Keratinocyte (primary cell): ENCODE measurements around the gene CWF19L2. TPM values are rescaled to one million over a fixed set of nuclear protein-coding genes. Genes with fewer than 3 reads are reported as not detected.

Source experiments
- DNase-seq: peaks from one replicate; pipeline ENCODE4 v3.0.0-alpha.2; 2011; ENCODE audit warnings: low read depth, missing footprints, low spot score
- FAIRE-seq: peaks from 2 replicates; lab custom pipeline; 2011; peaks lifted over from hg19 to GRCh38; lab: Jason Lieb, UNC
- H2AFZ ChIP-seq: 2 replicates; pipeline ENCODE4 v1.6.0; 2012; ENCODE audit warnings: low read length, control low read depth, inconsistent platforms; ENCODE audit not compliant: control insufficient read depth
- H3K27ac ChIP-seq: 2 replicates; pipeline ENCODE4 v1.5.1; 2011; ENCODE audit warnings: low read length; ENCODE audit not compliant: control insufficient read depth, insufficient read depth
- H3K27me3 ChIP-seq: 3 replicates; pipeline ENCODE4 v1.6.0; 2011; ENCODE audit warnings: low read length; ENCODE audit not compliant: control insufficient read depth, insufficient read depth; ENCODE audit errors: extremely low read depth
- H3K36me3 ChIP-seq, 2 experiments: 2 replicates in 1 of 2; 3 replicates in 1 of 2; pipeline ENCODE4 v1.5.1; 2011; ENCODE audit warnings: low read length in 2 of 2, mild to moderate bottlenecking in 1 of 2; ENCODE audit not compliant: control insufficient read depth in 2 of 2, insufficient read depth in 2 of 2; ENCODE audit errors: extremely low read depth in 1 of 2
- H3K4me1 ChIP-seq: 3 replicates; pipeline ENCODE4 v1.5.1; 2011; ENCODE audit warnings: low read length; ENCODE audit not compliant: control insufficient read depth, insufficient read depth; ENCODE audit errors: extremely low read depth
- H3K4me2 ChIP-seq: 3 replicates; pipeline ENCODE4 v1.6.0; 2011; ENCODE audit warnings: low read depth, low read length; ENCODE audit not compliant: control insufficient read depth, insufficient read depth; ENCODE audit errors: extremely low read depth
- H3K4me3 ChIP-seq, 3 experiments: fragments of 200-600 bp in 1 of 3; sonication (generic) in 1 of 3; 2 replicates in 2 of 3; 3 replicates in 1 of 3; pipeline ENCODE4 v1.5.1; 2011 to 2016; ENCODE audit warnings: low read length in 3 of 3, mild to moderate bottlenecking in 3 of 3, control low read depth in 2 of 3, inconsistent platforms in 1 of 3, low read depth in 1 of 3, mixed read lengths in 1 of 3, mixed run types in 1 of 3, moderate library complexity in 1 of 3; ENCODE audit not compliant: control insufficient read depth in 2 of 3, insufficient read depth in 2 of 3; ENCODE audit errors: extremely low read depth in 1 of 3
- H3K79me2 ChIP-seq: 2 replicates; pipeline ENCODE4 v1.6.0; 2012; ENCODE audit warnings: low read length; ENCODE audit not compliant: control insufficient read depth, insufficient read depth
- H3K9ac ChIP-seq: 3 replicates; pipeline ENCODE4 v1.6.0; 2011; ENCODE audit warnings: low read length; ENCODE audit not compliant: control insufficient read depth, insufficient read depth; ENCODE audit errors: extremely low read depth
- H3K9me1 ChIP-seq: 3 replicates; pipeline ENCODE4 v1.6.0; 2011; ENCODE audit warnings: low read length; ENCODE audit not compliant: control insufficient read depth, insufficient read depth; ENCODE audit errors: extremely low read depth
- H3K9me3 ChIP-seq: 2 replicates; pipeline ENCODE4 v1.5.1; 2012; ENCODE audit warnings: low read depth, low read length; ENCODE audit not compliant: control insufficient read depth
- H4K20me1 ChIP-seq: 3 replicates; pipeline ENCODE4 v1.6.0; 2011; ENCODE audit warnings: low read length; ENCODE audit not compliant: control insufficient read depth, insufficient read depth; ENCODE audit errors: extremely low read depth
- EZH2 ChIP-seq: IDR thresholded peaks from one replicate; pipeline ENCODE4 v1.6.1; 2012; ENCODE audit warnings: inconsistent platforms, mild to moderate bottlenecking, low read length, moderate library complexity
- dilution Hi-C: fragments of 300-500 bp; cut with MboI; formaldehyde crosslinking; loops from one replicate; pipeline ENCODE4 v1.7.0; 2020; ENCODE audit warnings: low sequenced_read_pairs; ENCODE audit not compliant: extremely low pct_ligation_motif_present
- polyA plus RNA-seq, 5 experiments: library from polyadenylated mRNA; depleted of rRNA in 3 of 5; stranded (reverse) in 3 of 5; stranded (forward) in 1 of 5; unstranded in 1 of 5; fragments of >200 nt; gene quantifications; 1 replicate in 1 of 5; 2 replicates in 3 of 5; 3 replicates in 1 of 5; pipeline versions ENCODE4 v1.2.1 to v1.2.3, GENCODE V29; 2011 to 2012; ENCODE audit warnings: missing spikeins in 2 of 5, low read depth in 1 of 5, low replicate concordance in 1 of 5
- TF ChIP-seq, protein P1 (sequence below), 3 experiments: IDR thresholded peaks in 1 of 3; conservative IDR thresholded peaks in 1 of 3; optimal IDR thresholded peaks in 1 of 3; 2 replicates in 2 of 3; 3 replicates in 1 of 3; pipeline versions ENCODE3 to v1.5.1; 2011; ENCODE audit warnings: low read length in 3 of 3, mild to moderate bottlenecking in 3 of 3, moderate library complexity in 2 of 3, control low read depth in 1 of 3, inconsistent platforms in 1 of 3; ENCODE audit not compliant: insufficient read depth in 2 of 3; ENCODE audit errors: extremely low read depth in 1 of 3

The CWF19L2 gene
- polyA plus RNA-seq, 1 donor (not counting 4 experiments of a cell fraction or from before 2014, with no cell fraction given): 6.2 TPM

- DNase-seq (no peak), FAIRE-seq (no peak)
- Histone ChIP-seq H3K4me3 (no peak overlapping the region), H4K20me1 (no peaks in the 10 kb centered on the region), H3K4me2 (no peak overlapping the region), H2AFZ (no peak overlapping the region), H3K9ac (no peak overlapping the region), H3K9me1 (no peaks in the 10 kb centered on the region), H3K27ac (no peak overlapping the region), H3K27me3 (no peaks in the 10 kb centered on the region), H3K4me1 (no peaks in the 10 kb centered on the region), H3K36me3 (no peaks in the 10 kb centered on the region), H3K79me2 (no peaks in the 10 kb centered on the region), H3K9me3 (no peaks in the 10 kb centered on the region)
- dilution Hi-C loops: no loop called here
- TF ChIP-seq, protein P1, sequence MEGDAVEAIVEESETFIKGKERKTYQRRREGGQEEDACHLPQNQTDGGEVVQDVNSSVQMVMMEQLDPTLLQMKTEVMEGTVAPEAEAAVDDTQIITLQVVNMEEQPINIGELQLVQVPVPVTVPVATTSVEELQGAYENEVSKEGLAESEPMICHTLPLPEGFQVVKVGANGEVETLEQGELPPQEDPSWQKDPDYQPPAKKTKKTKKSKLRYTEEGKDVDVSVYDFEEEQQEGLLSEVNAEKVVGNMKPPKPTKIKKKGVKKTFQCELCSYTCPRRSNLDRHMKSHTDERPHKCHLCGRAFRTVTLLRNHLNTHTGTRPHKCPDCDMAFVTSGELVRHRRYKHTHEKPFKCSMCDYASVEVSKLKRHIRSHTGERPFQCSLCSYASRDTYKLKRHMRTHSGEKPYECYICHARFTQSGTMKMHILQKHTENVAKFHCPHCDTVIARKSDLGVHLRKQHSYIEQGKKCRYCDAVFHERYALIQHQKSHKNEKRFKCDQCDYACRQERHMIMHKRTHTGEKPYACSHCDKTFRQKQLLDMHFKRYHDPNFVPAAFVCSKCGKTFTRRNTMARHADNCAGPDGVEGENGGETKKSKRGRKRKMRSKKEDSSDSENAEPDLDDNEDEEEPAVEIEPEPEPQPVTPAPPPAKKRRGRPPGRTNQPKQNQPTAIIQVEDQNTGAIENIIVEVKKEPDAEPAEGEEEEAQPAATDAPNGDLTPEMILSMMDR (optimal IDR thresholded peaks at IDR 0.05 in 1 of 3, IDR thresholded peaks at IDR 0.05 in 1 of 3, conservative IDR thresholded peaks at IDR 0.05 in 1 of 3; ENCODE audit: extremely low read depth in 1 of 3, insufficient read depth in 2 of 3, low read length in 3 of 3): no peak
- TF ChIP-seq EZH2: no peak
These were observed 44.3 kb downstream of the CWF19L2 start for GRCh38 chr11:107413352-107413751.

DNA sequence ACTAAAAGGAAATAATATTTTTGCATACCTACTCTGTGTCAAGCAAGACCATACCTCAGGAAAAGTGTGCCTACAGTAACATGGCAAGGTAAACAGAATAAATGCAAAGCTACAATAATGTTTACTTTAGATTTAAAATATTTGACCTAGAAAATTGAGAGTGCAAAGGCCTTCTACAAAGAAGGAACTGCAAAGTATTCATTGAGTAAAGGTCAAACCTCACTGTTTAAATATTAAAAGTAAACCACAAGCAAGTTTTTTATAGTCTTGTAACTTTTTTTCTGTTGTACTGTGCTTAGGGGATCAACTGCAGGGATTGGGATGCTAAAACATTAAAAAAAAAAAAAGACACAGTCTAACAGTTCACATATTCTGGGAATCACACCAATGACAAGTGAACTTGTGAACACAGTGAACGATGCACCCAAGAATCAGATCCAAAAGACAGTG, 48.8 kb downstream of the CWF19L2 start:
- no peak overlapping the region for H3K9ac ChIP-seq
- no peaks in the 10 kb centered on the region for H3K4me1 ChIP-seq
- H3K9me3 ChIP-seq: no peaks in the 10 kb centered on the region
- H3K79me2 ChIP-seq: no peaks in the 10 kb centered on the region
- H3K4me2 ChIP-seq: no peak overlapping the region
- no peaks in the 10 kb centered on the region for H3K27me3 ChIP-seq
- DNase-seq: no peak
- FAIRE-seq: no peak
- H3K9me1 ChIP-seq: no peaks in the 10 kb centered on the region
- no peaks in the 10 kb centered on the region for H4K20me1 ChIP-seq
- dilution Hi-C loops: no loop called here
- no peak overlapping the region for H3K4me3 ChIP-seq
- no peak overlapping the region for H3K27ac ChIP-seq
- H2AFZ ChIP-seq: no peak overlapping the region
- H3K36me3 ChIP-seq: no peaks in the 10 kb centered on the region
- TF ChIP-seq, protein P1 (optimal IDR thresholded peaks at IDR 0.05 in 1 of 3, IDR thresholded peaks at IDR 0.05 in 1 of 3, conservative IDR thresholded peaks at IDR 0.05 in 1 of 3; ENCODE audit: extremely low read depth in 1 of 3, insufficient read depth in 2 of 3, low read length in 3 of 3): no peak
- TF ChIP-seq EZH2: no peak
